ENCODE results near the gene PTPN4.

- TF ChIP-seq CTCF (conservative IDR thresholded peaks at IDR 0.05 in 1 of 2, IDR thresholded peaks at IDR 0.05 in 1 of 2; ENCODE audit: extremely low read depth in 1 of 2, insufficient read depth in 1 of 2, low read depth in 1 of 2, low read length in 2 of 2) (no peak), EZH2 (IDR thresholded peaks at IDR 0.05; ENCODE audit: borderline replicate concordance, low read length) (no peak)
Measured at GRCh38 chr2:119809339-119810048, 49.8 kb downstream of the PTPN4 start.

Measured in mammary epithelial cell (primary cell).